RPMI8226 (cell line): ENCODE data around the gene PTPRH.
A peak's percentile ranks its signal among the peaks of the same experiment; 100 is the strongest.

Experiments used
- DNase-seq: peaks from one replicate; pipeline ENCODE4 v3.0.0-alpha.2; 2015

The PTPRH gene, protein sequence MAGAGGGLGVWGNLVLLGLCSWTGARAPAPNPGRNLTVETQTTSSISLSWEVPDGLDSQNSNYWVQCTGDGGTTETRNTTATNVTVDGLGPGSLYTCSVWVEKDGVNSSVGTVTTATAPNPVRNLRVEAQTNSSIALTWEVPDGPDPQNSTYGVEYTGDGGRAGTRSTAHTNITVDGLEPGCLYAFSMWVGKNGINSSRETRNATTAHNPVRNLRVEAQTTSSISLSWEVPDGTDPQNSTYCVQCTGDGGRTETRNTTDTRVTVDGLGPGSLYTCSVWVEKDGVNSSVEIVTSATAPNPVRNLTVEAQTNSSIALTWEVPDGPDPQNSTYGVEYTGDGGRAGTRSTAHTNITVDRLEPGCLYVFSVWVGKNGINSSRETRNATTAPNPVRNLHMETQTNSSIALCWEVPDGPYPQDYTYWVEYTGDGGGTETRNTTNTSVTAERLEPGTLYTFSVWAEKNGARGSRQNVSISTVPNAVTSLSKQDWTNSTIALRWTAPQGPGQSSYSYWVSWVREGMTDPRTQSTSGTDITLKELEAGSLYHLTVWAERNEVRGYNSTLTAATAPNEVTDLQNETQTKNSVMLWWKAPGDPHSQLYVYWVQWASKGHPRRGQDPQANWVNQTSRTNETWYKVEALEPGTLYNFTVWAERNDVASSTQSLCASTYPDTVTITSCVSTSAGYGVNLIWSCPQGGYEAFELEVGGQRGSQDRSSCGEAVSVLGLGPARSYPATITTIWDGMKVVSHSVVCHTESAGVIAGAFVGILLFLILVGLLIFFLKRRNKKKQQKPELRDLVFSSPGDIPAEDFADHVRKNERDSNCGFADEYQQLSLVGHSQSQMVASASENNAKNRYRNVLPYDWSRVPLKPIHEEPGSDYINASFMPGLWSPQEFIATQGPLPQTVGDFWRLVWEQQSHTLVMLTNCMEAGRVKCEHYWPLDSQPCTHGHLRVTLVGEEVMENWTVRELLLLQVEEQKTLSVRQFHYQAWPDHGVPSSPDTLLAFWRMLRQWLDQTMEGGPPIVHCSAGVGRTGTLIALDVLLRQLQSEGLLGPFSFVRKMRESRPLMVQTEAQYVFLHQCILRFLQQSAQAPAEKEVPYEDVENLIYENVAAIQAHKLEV

DNA sequence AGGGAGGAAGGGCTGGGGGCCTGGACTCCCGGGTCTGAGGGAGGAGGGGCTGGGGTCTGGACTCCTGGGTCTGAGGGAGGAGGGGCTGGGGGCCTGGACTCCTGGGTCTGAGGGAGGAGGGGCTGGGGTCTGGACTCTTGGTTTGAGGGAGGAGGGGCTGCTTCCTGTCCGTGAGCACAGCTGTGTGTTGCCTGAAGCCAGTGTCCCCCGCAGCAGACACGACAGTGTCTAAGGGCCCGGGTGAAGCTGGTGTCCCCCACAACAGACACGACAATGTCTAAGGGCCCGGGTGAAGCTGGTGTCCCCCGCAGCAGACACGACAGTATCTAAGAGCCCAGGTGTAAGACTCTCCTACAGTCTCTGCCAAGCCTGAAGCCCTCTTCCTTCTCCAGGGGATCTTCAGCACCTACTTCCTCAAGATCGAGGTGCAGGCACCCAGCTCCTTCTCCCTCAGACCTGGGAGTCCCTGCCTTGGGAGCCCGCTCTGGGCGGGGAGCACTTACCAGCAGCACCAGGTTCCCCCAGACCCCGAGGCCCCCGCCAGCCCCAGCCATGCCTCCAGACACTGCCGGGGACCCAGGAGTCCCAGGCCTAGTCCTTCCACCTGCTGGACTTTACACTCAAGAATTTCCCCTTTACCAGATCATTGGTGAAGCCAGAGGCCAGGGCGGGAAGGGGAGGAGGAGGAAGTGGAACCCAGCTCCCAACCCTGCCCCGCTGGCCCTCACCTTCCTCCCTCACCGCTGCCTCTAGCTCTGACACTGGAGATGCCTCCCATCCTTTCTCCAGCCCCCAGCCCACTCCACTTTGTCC lies at the start of gene PTPRH:
Gene PTPRH (minus strand): TSS at position 622 of the 813 bp plus-strand sequence. CDS start 68 bp downstream, at position 554.
- DNase-seq: peak; percentile 39

DNA sequence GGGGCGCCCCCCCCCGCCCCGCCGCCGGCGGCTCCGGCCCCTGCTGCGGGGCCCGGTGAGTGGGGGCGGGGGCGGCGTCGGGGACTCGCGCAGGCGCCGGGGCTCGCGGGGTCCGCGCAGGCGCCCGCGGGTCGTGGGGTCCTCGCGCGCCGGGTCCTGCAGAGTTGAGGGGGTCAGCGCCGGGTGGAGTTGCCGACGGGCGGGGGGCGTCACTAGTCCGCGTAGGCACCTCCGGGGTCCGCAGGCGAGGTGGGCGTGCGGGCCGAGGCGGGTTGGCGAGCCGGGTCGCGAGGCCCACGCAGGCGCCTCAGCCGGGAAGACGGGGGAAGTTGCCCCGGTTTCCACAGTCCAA lies 49.2 kb upstream of the PTPRH start:
- DNase-seq: peak; percentile 30

DNA sequence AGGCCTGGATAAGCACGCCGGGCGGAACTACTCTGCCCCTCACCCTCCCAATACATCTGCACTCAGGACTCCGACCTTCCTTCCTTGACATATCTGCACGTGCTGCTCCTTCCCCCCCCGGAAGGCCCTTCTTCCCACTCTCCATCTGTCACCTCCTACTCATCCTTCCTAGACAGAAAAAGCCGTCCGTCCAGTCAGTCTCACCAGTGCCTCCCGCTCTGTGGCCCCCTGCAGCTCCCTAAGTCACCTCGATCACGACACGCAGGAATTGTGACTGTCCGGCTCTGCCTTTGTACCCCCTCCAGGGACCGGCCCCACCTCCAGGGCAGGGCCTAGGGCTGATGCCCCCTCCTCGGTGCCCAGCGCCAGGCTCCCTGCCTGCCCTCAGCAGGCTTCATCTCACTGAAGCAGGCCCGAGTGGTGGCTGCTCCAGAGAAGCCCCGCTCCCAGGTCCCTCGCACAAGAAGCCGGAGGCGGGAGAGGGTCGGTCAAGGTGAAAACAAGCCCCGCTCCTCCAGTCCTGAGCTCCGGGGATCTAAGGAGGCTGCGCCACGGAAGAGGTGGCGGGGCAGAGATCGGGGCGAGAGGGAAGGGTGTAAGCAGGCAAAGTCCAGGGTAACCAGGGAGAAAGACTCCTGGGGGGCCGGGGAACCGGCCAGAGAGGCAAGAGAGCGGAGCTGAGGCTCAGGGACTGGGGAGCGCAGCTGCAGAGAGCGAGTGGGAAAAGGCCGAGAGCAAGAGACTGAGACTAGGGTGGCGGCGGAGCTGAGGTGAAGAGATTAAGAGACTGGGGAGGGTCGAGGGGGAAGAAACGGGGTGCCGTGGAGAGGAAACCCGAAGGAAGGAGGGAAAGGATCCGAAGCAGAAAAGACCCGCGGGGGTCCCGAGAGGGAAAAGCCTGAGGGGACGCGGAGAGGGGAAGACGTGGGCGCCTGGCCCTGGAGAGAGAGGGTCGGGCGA lies 48.4 kb upstream of the PTPRH start:
- DNase-seq: peak; percentile 38

DNA sequence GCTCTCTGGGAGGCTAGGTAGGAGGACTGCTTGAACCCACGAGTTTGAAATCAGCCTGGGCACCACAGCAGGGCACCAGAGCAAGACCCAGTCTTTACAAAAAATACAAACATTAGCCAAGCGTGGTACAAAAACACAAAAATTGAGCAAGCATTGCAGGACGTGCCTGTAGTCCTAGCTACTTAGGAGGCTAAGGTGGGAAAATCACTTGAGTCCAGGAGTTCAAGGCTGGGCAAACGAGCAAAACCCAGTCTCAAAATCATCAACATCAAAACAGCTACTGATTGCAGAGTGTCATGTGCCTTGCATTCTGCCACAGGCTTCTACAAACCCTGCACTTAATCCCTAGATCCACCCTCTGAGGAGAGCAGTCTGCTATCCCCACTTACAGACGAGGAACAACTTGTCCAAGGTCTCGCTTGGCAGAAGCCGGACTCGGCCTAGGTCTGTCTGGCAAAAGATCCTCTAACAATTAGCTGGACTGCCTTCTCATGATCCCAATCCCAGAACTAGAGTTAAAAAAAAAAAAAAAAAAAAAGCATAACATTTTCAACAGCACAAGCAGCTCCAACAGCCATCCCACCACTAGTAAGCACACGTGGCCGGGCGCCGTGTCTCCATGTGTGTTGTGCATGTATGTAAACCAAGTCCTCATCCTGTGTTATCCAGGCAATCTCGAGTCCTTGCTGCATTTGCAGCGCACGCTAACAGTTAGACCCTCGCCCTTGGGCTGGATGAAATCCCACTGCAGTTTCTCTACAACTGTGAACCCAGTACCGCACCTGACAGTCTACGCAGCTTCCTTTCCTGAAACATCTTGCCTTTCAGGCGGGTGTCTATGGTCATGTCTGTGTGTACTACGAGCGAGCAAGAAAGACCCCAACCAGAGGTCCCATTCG lies 47.5 kb upstream of the PTPRH start:
- peak; percentile 45 for DNase-seq

DNA sequence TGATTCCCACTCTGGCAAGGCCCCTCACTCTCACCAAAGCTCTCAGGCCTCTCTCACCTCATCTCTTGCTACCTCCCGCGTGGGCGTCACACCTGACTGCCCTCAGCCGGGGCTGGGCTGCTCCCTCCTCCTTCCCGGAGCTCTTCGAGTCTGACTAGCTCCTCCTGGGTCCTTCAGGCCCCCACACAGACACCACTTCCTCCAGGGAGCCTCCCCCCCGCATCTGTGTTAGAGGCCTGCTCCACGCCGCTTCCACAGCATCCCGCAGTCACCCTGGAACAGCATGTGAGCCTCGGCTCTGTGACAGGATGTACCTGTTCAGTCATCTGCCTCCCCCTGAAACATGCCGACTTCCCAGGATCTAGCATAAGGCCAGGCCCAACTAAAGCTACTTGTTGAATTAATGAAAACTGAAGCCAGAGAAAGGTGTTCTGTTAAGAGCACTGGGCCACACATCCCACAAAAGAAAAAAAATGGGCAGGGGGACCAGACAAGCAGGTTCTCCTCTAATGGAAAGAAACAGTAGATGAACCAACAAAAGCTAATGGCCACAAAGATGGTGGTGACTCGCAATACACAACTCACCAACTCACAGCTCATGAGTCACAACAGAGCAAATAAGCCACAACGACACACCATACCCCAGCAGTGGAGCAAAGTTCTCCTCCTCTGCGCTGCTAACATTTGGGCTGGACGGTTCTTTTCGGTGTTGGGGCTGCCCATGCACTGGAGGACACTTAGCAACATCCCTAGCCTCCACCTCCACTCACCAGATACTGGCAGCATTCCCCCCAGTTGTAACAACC lies 46.5 kb upstream of the PTPRH start:
- peak; percentile 41 for DNase-seq

DNA sequence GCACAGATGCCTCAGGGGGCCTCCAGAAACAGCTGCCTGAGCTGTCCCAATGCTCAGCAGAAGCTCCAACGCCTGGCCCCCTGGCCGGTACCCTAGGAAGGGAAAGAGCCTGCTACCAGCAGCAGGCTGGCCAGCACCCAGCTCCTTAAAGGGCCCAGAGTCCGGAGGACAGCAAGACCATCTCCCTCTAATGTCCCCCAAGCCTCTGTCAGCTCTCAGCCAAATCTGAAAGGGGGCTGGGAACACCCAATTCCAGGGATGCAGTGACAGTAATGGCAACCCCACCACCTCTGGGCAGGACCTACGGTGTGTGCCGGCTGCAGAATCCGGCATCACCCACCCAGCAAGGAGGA lies 45.3 kb upstream of the PTPRH start:
- DNase-seq: peak; percentile 20

DNA sequence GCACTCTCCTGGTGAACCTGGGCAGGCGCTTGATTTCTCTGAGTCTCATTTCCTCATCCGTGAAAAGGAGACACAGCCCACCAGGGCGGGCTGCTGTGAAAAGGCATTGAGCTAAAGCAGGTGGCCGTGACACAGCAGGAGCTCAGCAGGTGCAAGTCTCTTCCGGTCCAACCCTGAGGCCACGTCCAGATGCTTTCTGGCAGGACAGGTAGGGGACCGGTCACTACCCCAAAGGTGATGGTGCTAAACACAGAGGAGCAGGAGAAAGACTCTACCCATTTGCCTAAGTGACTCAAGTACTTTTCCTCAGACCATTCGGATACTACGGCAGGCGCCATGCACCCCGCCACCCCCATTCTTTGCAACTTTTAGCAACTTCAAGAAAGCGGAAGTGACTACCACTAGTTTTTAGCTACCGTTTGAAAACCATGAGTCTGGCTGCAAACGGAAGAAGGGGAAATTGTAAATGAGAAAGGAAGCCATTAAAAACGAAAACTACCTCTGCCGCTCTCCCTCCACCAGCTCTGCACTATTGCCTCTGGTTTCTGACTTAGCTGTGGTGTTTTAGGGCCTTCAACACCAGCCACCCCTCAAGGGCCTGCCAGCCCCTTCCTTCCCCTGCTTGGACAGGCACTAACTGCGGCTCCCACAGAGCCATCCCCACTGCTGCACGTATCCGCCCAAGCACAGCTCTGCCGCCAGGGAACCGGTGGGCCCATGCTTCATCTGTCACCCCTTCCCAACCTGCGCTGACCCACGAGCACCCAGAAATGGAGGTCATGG lies 44.7 kb upstream of the PTPRH start:
- DNase-seq: peak; percentile 91

DNA sequence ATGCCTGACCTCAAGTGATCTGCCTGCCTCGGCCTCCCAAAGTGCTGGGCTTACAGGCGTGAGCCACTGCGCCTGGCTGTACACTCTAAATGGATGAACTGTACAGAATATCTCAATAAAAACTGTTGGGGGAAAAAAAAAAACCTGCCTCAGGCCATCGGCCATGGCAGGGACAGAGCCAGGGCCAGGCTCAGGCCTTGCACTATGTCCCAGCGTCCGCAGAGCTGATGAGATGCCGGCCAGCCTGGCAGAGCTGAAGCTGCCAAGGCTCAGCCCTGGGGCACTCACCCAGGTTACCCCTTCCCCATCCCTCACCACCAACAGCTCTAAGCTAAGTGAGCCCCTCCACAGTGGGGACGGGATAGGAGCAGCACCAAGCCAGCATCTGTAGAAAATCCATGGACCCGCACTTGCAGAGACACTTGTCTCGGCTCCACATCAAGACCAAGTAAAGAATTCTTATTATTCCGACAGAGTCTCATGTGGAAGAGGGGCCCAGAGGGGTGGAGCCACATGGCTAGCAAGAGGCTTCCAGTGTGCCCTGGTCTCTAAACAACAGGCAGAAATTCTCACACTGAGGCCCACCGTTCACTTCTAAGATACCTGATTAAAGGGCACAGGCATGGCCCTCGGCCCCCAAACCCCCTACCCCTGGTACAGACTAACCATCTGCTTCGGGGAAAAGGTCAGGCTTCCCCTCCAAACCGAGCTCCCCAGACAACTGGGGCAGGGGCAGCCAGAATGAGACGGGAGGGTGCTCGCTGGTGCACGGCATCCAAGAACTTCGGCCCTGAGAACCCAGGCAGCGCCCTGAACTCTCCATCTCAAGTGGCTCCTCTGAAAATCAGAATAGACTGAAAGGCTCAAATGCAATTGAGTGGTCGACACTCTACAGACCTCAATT lies 43.7 kb upstream of the PTPRH start:
- no peak for DNase-seq

DNA sequence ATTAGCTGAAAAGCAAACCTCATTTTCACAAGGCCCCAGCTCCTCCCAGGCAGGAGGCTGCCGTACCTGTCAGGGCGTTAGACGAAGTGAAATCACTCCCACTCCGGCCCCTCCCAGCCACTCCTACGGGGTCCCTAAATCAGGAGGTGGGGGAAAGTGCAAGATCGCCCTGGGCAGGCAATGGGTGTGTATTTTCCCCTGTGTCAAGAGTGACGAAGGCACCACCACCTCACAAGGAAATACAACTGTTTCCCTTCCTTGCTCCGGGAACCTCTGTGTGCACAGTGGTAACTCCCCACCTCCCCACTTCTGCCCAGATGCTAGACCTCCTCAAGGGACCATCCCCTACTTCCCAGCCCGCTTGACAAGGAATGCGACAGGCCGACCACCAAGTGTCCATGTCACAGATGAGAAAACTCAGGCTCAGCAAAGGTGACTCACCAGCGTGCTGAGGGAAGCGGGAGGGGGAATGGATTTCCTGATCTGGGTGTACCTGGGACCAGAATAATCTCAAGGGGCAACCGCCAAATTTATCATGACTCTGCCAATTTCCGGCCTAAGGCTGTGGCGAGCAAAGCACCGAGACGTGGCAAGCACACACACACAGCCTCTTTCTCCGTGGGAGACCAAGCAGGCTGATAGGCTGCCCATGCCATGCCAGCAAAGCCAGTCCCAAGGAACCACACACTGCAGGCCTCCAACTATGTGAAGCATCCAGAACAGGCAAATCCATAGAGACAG lies 42.2 kb upstream of the PTPRH start:
- DNase-seq: no peak

DNA sequence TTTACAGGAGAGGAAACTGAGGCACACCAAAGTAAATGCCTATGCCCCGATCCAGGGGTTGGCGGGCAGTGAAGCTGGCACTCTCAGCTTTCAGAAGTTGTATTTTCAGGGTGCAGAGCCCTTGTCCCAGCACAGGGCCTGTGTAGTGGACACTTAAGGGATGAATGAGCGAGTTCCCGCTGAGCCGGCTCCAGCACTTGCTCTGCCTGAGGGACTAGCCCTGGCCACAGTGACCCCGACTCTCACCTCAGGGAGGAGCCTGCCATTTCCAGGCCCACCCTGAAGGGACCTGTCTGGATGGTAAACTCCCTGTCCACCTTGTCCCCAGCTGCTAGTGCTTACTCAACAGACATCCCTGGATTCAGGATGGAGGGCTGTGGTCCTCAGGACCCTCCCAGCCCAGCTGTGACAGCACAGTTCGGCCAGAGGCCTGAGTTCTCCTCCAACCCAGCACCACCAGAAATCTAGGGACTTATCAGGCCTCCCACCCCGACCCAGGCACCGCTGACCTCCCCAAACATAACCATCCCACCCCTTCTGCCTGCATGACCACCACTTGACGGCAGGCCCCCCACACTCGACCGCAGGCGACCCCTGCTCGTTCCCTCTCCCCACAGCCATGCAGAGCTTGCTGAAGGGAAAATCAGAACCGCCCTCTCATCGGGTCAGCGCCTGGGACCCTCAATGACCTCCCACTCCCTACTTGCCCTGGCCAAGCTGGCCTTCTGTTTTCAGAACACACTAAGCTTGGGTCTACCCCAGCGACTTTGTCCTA lies 41.1 kb upstream of the PTPRH start:
- DNase-seq: no peak

DNA sequence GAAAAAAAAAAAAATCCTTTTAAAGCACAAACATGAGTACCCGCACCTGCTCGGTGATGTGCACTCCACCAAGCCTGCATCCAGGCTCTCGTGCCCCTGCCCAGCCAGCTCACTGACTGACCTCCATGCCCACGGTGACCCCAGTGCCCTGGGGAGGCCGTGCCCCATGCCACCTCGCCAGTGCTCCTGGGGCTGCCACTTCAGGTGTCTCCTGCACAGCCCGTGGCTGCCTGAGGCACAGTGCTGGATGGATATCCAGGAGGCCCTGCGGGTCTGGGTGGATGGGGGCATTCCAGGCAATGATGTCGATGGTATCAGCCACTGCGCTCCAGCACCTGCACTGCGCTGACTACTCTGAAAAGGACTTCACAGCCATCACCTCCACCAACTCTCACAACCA lies 40.5 kb upstream of the PTPRH start:
- DNase-seq: no peak

DNA sequence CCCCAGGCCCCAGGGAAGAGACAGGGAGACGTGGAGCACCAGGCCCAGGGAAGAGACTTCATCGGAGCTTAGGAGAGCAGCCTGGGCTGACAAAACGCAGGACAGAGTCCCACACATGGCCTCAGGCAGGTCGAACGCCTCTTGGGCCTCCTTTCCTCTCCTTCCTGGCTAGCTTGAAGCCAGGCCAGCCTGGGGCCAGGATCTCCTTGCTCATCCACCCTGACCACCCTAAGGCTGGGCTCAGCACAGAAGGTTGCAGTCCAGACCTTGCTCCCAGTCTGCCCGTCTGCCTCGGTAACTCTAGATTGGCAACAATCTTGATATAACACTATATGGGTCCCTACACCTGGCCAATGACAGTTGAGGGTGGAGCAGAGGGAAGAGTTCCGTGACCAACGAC lies 39.4 kb upstream of the PTPRH start:
- no peak for DNase-seq

DNA sequence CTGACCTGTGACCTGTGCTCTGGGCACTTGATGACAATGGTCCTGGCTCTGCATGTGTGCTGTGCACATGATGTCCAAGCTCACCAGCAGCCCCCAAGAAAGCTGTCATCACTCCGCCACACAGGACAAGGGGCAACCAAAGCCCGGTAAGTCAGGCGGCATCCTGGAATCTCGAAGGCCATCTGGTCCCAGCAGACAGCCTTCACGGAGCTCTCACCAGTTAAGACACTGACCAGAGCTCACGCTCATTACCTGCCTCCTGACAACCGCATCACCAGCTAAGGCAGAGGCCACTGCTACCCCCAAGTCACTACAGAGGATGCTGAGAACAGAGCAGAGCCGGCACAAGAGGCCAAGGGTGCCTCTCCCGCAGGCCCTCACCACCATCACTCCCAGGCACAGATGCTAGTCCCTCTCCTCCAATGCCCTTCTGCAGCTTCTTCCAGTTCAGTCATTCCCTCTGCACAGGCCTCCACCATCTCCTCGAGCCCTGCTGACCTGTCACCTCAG lies 38.9 kb upstream of the PTPRH start:
- no peak for DNase-seq

DNA sequence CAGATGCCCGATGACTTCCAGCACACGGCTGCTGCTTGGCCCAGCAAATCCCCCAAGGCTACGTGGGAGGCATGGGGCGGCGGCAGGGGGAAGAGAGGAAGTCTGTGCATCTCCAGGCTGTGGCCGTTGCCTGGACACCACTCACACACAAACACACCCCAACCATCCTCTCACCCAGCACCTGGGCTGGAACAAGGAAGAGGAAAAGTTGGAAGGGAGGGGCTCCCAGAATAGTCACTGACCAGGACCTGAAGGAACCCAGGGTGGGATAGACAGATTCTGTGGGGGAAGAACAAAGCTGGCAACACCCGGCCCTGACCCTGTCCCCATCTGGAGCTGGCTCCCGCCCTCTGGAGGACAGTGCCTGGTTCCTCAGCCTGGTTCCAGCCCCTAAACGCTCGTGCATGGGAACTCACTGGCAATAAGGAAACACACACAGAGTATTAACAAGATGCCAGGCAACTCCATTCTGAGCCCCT lies 38.4 kb upstream of the PTPRH start:
- DNase-seq: no peak
